ENCODE measurements around the gene DDX10.

The DDX10 gene

GRCh38 chr11:108835624-108836023 is 170.8 kb downstream of the DDX10 start:
- no peak for DNase-seq

- no peak for DNase-seq
Observed at GRCh38 chr11:108836541-108836940, 171.7 kb downstream of the DDX10 start.

- DNase-seq, result no peak
Observed at GRCh38 chr11:108838102-108838791, 173.4 kb downstream of the DDX10 start.

- DNase-seq, result peak; percentile 9 to 12
Observed at GRCh38 chr11:108838792-108839105, 173.9 kb downstream of the DDX10 start.

GRCh38 chr11:108846009-108846408 is 181.1 kb downstream of the DDX10 start:
- DNase-seq, result no peak

GRCh38 chr11:108847298-108847990 is 182.6 kb downstream of the DDX10 start:
- DNase-seq, result no peak

GRCh38 chr11:108851781-108852180 is 186.9 kb downstream of the DDX10 start:
- no peak for DNase-seq

GRCh38 chr11:108852701-108853100 is 187.8 kb downstream of the DDX10 start:
- DNase-seq, result no peak

- DNase-seq, result no peak
Observed at GRCh38 chr11:108853151-108853550, 188.3 kb downstream of the DDX10 start.

- no peak for DNase-seq
Observed at GRCh38 chr11:108853864-108854263, 189.0 kb downstream of the DDX10 start.

GRCh38 chr11:108854346-108854745 is 189.5 kb downstream of the DDX10 start:
- peak in 1 of 2 donors; percentile 10 for DNase-seq

- no peak for DNase-seq
Observed at GRCh38 chr11:108857382-108857781, 192.5 kb downstream of the DDX10 start.

- no peak for DNase-seq
Observed at GRCh38 chr11:108858622-108859021, 193.8 kb downstream of the DDX10 start.

- no peak for DNase-seq
Observed at GRCh38 chr11:108859510-108859909, 194.6 kb downstream of the DDX10 start.

- no peak for DNase-seq
Observed at GRCh38 chr11:108863528-108863927, 198.7 kb downstream of the DDX10 start.

GRCh38 chr11:108865406-108865805 is 200.5 kb downstream of the DDX10 start:
- no peak for DNase-seq

GRCh38 chr11:108866781-108867180 is 201.9 kb downstream of the DDX10 start:
- no peak for DNase-seq

- DNase-seq, result no peak
Observed at GRCh38 chr11:108870373-108871020, 205.6 kb downstream of the DDX10 start.

GRCh38 chr11:108871152-108871551 is 206.3 kb downstream of the DDX10 start:
- DNase-seq, result no peak

GRCh38 chr11:108871867-108872266 is 207.0 kb downstream of the DDX10 start:
- no peak for DNase-seq

- DNase-seq, result no peak
Observed at GRCh38 chr11:108872781-108873291, 208.0 kb downstream of the DDX10 start.

- no peak for DNase-seq
Observed at GRCh38 chr11:108873310-108873709, 208.4 kb downstream of the DDX10 start.

- DNase-seq, result no peak
Observed at GRCh38 chr11:108873941-108874340, 209.1 kb downstream of the DDX10 start.

- DNase-seq, result no peak
Observed at GRCh38 chr11:108875134-108875533, 210.3 kb downstream of the DDX10 start.
